ENCODE data around the gene MAP7D1. TPM values are rescaled to one million over a fixed set of nuclear protein-coding genes. Genes with fewer than 3 reads are reported as not detected.

MAP7D1 gene
- total and polyA plus RNA-seq, 2 of the 13 experiments (the other 11 are each of a cell fraction or from before 2014, with no cell fraction given), result 5.6 to 7.2 TPM

DNA sequence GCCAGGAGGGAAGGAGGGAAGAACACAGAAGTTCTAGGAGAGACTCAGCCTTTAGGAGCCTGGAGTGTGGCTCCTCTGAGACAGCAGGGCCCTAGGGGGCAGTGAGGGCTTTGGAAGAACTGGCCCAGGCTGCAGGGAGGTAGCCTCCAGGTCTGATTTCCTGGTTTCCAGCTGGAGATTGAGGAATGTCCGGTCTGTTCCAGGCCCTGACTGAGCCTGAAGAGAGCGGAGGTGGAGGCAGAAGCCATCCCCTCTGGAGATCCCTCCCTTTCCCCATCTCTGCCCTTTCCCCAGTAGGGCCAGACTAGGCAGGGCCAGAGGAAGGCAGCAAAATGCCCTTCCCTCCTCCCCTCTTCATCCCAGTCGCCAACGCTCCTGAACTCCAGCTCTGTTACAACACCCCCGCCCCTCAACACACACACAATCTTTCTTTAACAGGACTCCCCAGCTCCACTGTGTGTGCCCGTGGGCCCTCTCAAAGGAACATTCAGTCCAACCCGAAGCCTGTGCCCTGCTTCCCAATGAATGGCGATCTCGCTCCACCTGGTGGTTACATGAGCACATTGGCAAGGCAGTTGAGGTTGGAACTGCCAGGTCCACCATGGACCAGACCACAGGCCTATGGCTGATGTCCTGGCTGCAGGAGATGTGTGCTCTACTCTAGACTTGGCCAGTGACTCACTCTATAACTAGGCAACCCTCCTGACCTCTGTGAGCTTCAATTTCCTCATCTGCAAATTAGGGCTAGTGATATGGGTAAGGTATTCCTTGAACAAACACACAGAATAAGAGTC lies 32.0 kb downstream of the MAP7D1 start (continued):
- TF ChIP-seq, protein P1, sequence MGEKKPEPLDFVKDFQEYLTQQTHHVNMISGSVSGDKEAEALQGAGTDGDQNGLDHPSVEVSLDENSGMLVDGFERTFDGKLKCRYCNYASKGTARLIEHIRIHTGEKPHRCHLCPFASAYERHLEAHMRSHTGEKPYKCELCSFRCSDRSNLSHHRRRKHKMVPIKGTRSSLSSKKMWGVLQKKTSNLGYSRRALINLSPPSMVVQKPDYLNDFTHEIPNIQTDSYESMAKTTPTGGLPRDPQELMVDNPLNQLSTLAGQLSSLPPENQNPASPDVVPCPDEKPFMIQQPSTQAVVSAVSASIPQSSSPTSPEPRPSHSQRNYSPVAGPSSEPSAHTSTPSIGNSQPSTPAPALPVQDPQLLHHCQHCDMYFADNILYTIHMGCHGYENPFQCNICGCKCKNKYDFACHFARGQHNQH (CRISPR knock-in tag; IDR thresholded peaks at IDR 0.05), result no peak
- TF ChIP-seq ZC3H13 (CRISPR knock-in tag; IDR thresholded peaks at IDR 0.05) (no peak), ZNF615 (CRISPR knock-in tag; IDR thresholded peaks at IDR 0.05; ENCODE audit: borderline replicate concordance) (no peak), CENPT (CRISPR knock-in tag; IDR thresholded peaks at IDR 0.05; ENCODE audit: low read depth) (no peak), ZNF329 (CRISPR knock-in tag; IDR thresholded peaks at IDR 0.05; ENCODE audit: low read depth) (no peak), BRCA1 (CRISPR knock-in tag; IDR thresholded peaks at IDR 0.05) (no peak), REPIN1 (CRISPR knock-in tag; IDR thresholded peaks at IDR 0.05; ENCODE audit: borderline replicate concordance, low read depth) (peak; percentile 65; the same call in 1 of the 2 replicates), ZSCAN9 (CRISPR knock-in tag; IDR thresholded peaks at IDR 0.05; ENCODE audit: borderline replicate concordance) (0 out of 2 replicates have a peak, but pooled peaks have one; percentile 52), HOXA7 (CRISPR knock-in tag; IDR thresholded peaks at IDR 0.05) (no peak), ZNF124 (CRISPR knock-in tag; IDR thresholded peaks at IDR 0.05) (0 out of 2 replicates have a peak, but pooled peaks have one; percentile 46), RCOR2 (CRISPR knock-in tag; IDR thresholded peaks at IDR 0.05) (no peak), RBFOX2 (IDR thresholded peaks at IDR 0.05; ENCODE audit: low read depth, low read length) (no peak), ZMYM3 (CRISPR knock-in tag; IDR thresholded peaks at IDR 0.05) (peak; percentile 35; the same call in 1 of the 2 replicates), MYC (CRISPR knock-in tag; IDR thresholded peaks at IDR 0.05; ENCODE audit: borderline replicate concordance) (no peak; the same call in 1 of the 2 replicates), YEATS2 (CRISPR knock-in tag; IDR thresholded peaks at IDR 0.05; ENCODE audit: borderline replicate concordance) (0 out of 2 replicates have a peak, but pooled peaks have one; percentile 62), ZNF678 (CRISPR knock-in tag; IDR thresholded peaks at IDR 0.05) (no peak), SPEN (CRISPR knock-in tag; IDR thresholded peaks at IDR 0.05; ENCODE audit: low read depth) (no peak), NCOA2 (CRISPR knock-in tag; IDR thresholded peaks at IDR 0.05) (no peak)
- TF ChIP-seq, protein P2, sequence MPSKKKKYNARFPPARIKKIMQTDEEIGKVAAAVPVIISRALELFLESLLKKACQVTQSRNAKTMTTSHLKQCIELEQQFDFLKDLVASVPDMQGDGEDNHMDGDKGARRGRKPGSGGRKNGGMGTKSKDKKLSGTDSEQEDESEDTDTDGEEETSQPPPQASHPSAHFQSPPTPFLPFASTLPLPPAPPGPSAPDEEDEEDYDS (CRISPR knock-in tag; IDR thresholded peaks at IDR 0.05), result peak; percentile 26; the same call in 1 of the 2 replicates
- TF ChIP-seq, protein P3, sequence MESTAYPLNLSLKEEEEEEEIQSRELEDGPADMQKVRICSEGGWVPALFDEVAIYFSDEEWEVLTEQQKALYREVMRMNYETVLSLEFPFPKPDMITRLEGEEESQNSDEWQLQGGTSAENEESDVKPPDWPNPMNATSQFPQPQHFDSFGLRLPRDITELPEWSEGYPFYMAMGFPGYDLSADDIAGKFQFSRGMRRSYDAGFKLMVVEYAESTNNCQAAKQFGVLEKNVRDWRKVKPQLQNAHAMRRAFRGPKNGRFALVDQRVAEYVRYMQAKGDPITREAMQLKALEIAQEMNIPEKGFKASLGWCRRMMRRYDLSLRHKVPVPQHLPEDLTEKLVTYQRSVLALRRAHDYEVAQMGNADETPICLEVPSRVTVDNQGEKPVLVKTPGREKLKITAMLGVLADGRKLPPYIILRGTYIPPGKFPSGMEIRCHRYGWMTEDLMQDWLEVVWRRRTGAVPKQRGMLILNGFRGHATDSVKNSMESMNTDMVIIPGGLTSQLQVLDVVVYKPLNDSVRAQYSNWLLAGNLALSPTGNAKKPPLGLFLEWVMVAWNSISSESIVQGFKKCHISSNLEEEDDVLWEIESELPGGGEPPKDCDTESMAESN (CRISPR knock-in tag; conservative IDR thresholded peaks at IDR 0.05), result peak; percentile 94
- TF ChIP-seq, protein P4, sequence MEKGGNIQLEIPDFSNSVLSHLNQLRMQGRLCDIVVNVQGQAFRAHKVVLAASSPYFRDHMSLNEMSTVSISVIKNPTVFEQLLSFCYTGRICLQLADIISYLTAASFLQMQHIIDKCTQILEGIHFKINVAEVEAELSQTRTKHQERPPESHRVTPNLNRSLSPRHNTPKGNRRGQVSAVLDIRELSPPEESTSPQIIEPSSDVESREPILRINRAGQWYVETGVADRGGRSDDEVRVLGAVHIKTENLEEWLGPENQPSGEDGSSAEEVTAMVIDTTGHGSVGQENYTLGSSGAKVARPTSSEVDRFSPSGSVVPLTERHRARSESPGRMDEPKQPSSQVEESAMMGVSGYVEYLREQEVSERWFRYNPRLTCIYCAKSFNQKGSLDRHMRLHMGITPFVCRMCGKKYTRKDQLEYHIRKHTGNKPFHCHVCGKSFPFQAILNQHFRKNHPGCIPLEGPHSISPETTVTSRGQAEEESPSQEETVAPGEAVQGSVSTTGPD (CRISPR knock-in tag; IDR thresholded peaks at IDR 0.05), result no peak
- TF ChIP-seq, protein P5, sequence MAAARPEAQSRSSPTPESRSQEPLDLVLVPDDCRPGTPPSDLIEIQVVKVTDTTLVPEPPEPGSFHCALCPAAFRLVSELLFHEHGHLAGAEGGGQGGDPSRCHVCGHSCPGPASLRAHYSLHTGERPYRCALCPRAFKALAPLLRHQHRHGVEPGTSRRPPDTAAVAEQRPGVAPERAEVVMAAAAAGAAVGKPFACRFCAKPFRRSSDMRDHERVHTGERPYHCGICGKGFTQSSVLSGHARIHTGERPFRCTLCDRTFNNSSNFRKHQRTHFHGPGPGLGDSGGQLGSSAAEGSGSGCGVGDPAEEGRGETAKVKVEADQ (CRISPR knock-in tag; IDR thresholded peaks at IDR 0.05; ENCODE audit: borderline replicate concordance), result no peak
- TF ChIP-seq, protein P6, sequence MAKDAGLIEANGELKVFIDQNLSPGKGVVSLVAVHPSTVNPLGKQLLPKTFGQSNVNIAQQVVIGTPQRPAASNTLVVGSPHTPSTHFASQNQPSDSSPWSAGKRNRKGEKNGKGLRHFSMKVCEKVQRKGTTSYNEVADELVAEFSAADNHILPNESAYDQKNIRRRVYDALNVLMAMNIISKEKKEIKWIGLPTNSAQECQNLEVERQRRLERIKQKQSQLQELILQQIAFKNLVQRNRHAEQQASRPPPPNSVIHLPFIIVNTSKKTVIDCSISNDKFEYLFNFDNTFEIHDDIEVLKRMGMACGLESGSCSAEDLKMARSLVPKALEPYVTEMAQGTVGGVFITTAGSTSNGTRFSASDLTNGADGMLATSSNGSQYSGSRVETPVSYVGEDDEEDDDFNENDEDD (CRISPR knock-in tag; IDR thresholded peaks at IDR 0.05; ENCODE audit: borderline replicate concordance), result 0 out of 2 replicates have a peak, but pooled peaks have one; percentile 46
